ENCODE measurements around the gene GFOD1.

GRCh38 chr6:13390658-13391057, 96.7 kb downstream of the GFOD1 start:
- TF ChIP-seq ZNF384 (IDR thresholded peaks at IDR 0.05): no peak
- TF ChIP-seq CTBP1 (IDR thresholded peaks at IDR 0.05; ENCODE audit: borderline replicate concordance): no peak
- no peak for TF ChIP-seq ARNT (IDR thresholded peaks at IDR 0.05)
- no peak for TF ChIP-seq BHLHE40 (IDR thresholded peaks at IDR 0.05; ENCODE audit: borderline replicate concordance)
- no peak for TF ChIP-seq TARDBP (IDR thresholded peaks at IDR 0.05)
- TF ChIP-seq PKNOX1 (IDR thresholded peaks at IDR 0.05): no peak
- no peak for TF ChIP-seq LEF1 (IDR thresholded peaks at IDR 0.05; ENCODE audit: borderline replicate concordance)
- no peak for TF ChIP-seq FOXM1 (IDR thresholded peaks at IDR 0.05; ENCODE audit: borderline replicate concordance)
